ENCODE results near the gene ABHD10.

The ABHD10 gene

DNA sequence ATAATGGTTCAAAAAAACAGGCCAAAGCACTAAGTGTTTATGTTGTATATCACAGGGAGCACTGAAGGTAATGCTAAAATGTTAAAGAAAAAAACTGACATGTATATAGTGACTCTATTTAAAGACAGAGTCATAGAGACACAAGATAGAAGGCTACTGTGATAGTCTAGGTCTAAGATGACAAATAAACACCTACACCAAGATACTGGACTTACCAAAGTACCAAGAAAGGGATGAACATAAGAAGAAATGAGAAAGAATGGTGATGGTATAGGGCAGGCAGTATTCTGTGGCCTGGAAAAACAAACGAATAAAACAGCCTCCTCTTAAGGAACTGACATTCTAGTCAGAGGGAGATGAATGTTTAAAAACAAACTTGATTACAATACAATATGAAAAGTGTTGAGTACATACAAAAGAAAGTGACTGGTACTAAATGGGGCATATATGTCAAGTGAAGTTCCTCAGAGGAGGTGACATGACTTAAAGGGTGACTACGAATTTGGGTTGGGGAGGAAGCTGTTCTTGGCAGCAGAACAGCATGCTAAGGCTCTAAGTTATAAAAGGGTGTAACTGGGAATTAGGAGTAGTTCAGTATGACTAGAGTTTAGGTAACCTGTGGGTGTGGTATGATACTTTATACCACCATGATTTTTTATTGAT, 5.9 kb downstream of the ABHD10 start:
- Histone ChIP-seq H3K4me3 (IDR thresholded peaks at IDR 0.05; ENCODE audit: insufficient read depth, low read depth, low read length) (no peak overlapping the region), H3K79me2 (ENCODE audit: insufficient read depth, low read depth) (peaks cover 21% of the 10 kb centered on the region; the same call in 1 of the 2 replicates), H3K36me3 (ENCODE audit: insufficient read depth) (no peaks in the 10 kb centered on the region), H3K27me3 (ENCODE audit: insufficient read depth, low read depth) (no peaks in the 10 kb centered on the region), H2AFZ (ENCODE audit: low read depth) (no peak overlapping the region), H4K20me1 (ENCODE audit: insufficient read depth) (no peaks in the 10 kb centered on the region), H3K4me2 (no peak overlapping the region), H3K27ac (no peak overlapping the region), H3K9ac (no peak overlapping the region), H3K4me1 (ENCODE audit: low read depth, poor library complexity, severe bottlenecking) (peaks cover 20% of the 10 kb centered on the region)
- TF ChIP-seq, protein P1, sequence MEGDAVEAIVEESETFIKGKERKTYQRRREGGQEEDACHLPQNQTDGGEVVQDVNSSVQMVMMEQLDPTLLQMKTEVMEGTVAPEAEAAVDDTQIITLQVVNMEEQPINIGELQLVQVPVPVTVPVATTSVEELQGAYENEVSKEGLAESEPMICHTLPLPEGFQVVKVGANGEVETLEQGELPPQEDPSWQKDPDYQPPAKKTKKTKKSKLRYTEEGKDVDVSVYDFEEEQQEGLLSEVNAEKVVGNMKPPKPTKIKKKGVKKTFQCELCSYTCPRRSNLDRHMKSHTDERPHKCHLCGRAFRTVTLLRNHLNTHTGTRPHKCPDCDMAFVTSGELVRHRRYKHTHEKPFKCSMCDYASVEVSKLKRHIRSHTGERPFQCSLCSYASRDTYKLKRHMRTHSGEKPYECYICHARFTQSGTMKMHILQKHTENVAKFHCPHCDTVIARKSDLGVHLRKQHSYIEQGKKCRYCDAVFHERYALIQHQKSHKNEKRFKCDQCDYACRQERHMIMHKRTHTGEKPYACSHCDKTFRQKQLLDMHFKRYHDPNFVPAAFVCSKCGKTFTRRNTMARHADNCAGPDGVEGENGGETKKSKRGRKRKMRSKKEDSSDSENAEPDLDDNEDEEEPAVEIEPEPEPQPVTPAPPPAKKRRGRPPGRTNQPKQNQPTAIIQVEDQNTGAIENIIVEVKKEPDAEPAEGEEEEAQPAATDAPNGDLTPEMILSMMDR (conservative IDR thresholded peaks at IDR 0.05; ENCODE audit: low read depth, low read length), result no peak

GRCh38 chr3:111986800-111987199, 8.0 kb downstream of the ABHD10 start:
- Histone ChIP-seq H3K79me2 (ENCODE audit: insufficient read depth, low read depth) (peaks cover 4% of the 10 kb centered on the region; the same call in 1 of the 2 replicates), H3K4me3 (IDR thresholded peaks at IDR 0.05; ENCODE audit: insufficient read depth, low read depth, low read length) (no peak overlapping the region), H3K27me3 (ENCODE audit: insufficient read depth, low read depth) (no peaks in the 10 kb centered on the region), H3K36me3 (ENCODE audit: insufficient read depth) (peaks cover 7% of the 10 kb centered on the region; the same call in 1 of the 2 replicates), H2AFZ (ENCODE audit: low read depth) (no peak overlapping the region), H3K27ac (no peak overlapping the region), H4K20me1 (ENCODE audit: insufficient read depth) (no peaks in the 10 kb centered on the region; the same call in 1 of the 2 replicates), H3K9ac (no peak overlapping the region), H3K4me1 (ENCODE audit: low read depth, poor library complexity, severe bottlenecking) (peaks cover 5% of the 10 kb centered on the region), H3K4me2 (no peak overlapping the region)
- TF ChIP-seq, protein P1 (conservative IDR thresholded peaks at IDR 0.05; ENCODE audit: low read depth, low read length), result no peak

DNA sequence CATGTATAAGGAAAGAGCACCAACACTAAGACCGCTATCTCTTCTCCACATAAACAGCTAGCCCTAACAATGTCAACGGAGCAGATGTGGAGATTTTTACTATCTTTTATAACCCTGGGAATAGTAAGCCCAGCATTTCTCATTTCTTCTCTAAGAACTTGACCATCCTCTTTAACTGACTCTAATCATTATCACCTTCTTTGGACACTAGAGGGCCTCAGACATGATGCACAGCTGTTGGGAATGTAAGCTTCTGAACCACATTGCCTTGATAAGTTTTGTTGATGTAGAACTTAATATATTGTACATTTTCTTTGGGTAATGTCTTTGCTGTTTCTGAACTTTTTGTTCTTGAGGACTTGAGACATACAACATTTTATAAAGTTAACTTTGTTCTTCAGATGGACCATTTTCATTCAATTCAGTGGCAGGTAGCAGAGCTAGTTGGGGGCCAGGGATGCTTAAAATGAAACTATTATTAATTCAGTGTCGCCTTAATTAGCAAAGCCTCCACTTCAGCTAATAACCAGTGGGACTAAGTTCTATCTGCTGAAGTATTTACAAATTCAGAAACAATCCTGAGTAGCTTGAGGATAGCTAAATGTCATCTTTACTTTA, 10.3 kb downstream of the ABHD10 start:
- H3K4me1 ChIP-seq (ENCODE audit: low read depth, poor library complexity, severe bottlenecking), result peaks cover 5% of the 10 kb centered on the region
- no peak overlapping the region for H3K27ac ChIP-seq
- TF ChIP-seq, protein P1 (conservative IDR thresholded peaks at IDR 0.05; ENCODE audit: low read depth, low read length), result peak; percentile 78
- H3K9ac ChIP-seq, result no peak overlapping the region
- H3K27me3 ChIP-seq (ENCODE audit: insufficient read depth, low read depth), result no peaks in the 10 kb centered on the region
- H2AFZ ChIP-seq (ENCODE audit: low read depth), result no peak overlapping the region
- no peaks in the 10 kb centered on the region for H3K79me2 ChIP-seq (ENCODE audit: insufficient read depth, low read depth)
- no peaks in the 10 kb centered on the region; the same call in 1 of the 2 replicates for H4K20me1 ChIP-seq (ENCODE audit: insufficient read depth)
- H3K4me2 ChIP-seq, result no peak overlapping the region
- H3K4me3 ChIP-seq (IDR thresholded peaks at IDR 0.05; ENCODE audit: insufficient read depth, low read depth, low read length), result no peak overlapping the region
- H3K36me3 ChIP-seq (ENCODE audit: insufficient read depth), result peaks cover 7% of the 10 kb centered on the region; the same call in 1 of the 2 replicates

DNA sequence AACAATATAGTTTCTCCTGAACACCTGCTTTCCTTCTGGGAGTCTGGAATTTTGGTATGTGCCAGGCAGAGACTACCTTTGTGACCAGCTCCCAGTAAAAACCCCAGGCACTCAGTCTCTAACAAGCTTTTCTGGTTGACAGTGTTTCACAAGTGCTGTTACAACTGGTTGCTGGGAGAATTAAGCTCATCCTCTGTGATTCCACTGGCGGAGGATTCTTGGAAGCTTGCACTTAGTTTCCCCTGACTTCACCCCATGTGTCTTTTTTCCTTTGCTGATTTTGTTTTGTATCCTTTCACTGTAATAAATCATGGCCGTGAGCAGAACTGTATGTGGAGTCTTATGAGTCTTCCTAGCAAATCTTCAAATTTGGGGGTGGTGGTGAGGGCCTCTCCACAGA, 14.2 kb downstream of the ABHD10 start:
- H3K36me3 ChIP-seq (ENCODE audit: insufficient read depth), result peaks cover 7% of the 10 kb centered on the region; the same call in 1 of the 2 replicates

More for the DNA sequence above, 14.2 kb downstream of the ABHD10 start:
- H3K4me3 ChIP-seq (IDR thresholded peaks at IDR 0.05; ENCODE audit: insufficient read depth, low read depth, low read length), result no peak overlapping the region
- H2AFZ ChIP-seq (ENCODE audit: low read depth), result no peak overlapping the region
- H4K20me1 ChIP-seq (ENCODE audit: insufficient read depth), result no peaks in the 10 kb centered on the region; the same call in 1 of the 2 replicates
- TF ChIP-seq, protein P1 (conservative IDR thresholded peaks at IDR 0.05; ENCODE audit: low read depth, low read length), result no peak
- no peak overlapping the region for H3K4me2 ChIP-seq
- no peak overlapping the region for H3K27ac ChIP-seq
- H3K4me1 ChIP-seq (ENCODE audit: low read depth, poor library complexity, severe bottlenecking), result peaks cover 5% of the 10 kb centered on the region
- H3K27me3 ChIP-seq (ENCODE audit: insufficient read depth, low read depth), result no peaks in the 10 kb centered on the region
- no peak overlapping the region for H3K9ac ChIP-seq
- no peaks in the 10 kb centered on the region for H3K79me2 ChIP-seq (ENCODE audit: insufficient read depth, low read depth)

All from KMS-11 (cell line).